ENCODE measurements around the gene NSMCE1. TPM values are rescaled to one million over a fixed set of nuclear protein-coding genes. Genes with fewer than 3 reads are reported as not detected.

Gene NSMCE1, protein sequence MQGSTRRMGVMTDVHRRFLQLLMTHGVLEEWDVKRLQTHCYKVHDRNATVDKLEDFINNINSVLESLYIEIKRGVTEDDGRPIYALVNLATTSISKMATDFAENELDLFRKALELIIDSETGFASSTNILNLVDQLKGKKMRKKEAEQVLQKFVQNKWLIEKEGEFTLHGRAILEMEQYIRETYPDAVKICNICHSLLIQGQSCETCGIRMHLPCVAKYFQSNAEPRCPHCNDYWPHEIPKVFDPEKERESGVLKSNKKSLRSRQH
- 32.8 and 48.4 TPM in 2 replicates for total RNA-seq

DNA sequence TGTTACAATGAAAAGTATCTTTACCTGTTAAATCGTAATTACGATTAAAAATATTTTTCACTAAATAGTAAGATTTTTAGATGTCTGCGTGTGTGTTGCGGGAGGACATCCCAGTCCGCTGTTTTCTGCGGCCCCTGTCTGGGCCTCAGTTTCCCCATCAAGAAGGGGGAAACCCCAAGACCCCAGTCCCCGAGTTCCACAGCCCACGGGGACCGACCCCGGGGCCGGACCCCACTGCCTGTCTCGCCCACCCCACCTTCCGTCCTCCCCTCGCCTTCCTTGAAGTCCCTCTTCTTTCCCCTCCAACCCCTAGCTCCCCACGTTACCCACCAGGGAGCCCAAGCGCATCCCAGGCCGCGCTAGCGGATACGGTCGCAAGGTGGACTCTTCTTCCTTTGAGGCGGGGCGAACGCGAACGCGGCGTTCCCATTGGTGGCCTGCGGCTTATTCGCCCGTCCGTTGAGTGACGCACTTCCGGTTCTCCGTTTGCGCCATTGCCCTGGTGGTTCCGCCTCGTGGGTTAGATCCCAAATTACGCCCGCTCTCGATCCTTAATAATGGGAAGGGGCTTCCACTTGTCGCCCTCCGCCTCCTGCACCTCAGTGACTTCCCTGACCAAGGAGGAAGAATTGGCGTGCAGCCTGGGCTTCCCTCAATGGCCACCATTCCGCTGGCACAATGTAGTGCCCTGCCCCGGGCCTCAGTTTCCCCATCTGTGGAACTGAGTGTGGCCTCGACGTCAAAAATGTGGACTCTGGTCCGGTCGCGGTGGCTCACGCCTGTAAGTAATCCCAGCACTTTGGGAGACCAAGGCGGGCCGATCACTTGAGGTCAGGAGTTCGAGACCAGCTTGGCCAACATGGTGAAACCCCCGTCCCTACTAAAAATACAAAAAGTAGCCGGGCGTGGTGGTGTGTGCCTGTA lies at the start of gene NSMCE1:
Gene NSMCE1 (minus strand): TSS at position 397 of the 924 bp plus-strand sequence. CDS start 11,202 bp downstream, outside the sequence.

DNA sequence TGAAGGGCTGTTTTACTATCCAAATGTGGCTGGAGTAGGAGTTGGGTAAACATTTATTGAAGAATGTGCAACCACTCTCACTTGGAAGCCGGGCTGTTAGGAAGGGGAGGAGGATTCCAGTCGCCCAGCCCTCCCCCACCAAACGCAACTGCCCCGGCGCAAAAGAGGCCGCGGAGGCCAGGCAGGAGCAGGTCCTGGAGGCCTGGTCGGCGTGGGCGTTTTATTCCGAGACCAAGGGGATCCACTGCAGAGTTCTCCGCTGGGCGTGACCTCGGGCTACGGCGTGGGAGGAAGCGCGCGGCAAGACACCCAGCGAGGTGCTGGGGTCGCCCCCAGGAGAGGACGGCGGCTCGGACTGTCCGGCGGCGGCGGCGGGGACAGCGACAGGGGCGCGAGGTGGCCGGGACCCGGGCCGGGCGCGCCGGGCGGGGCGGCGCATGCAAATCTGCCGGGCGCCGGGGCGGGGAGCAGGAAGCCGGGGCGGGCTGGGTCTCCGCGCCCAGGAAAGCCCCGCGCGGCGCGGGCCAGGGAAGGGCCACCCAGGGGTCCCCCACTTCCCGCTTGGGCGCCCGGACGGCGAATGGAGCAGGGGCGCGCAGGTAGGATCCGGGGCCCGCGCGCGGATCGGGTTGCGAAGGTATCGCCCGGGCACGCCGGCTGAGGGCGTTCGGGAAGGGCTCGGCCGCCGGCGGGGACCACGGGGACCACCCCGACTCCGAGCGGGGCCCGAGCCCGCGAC lies 45.0 kb upstream of the NSMCE1 start, which contains the start of gene IL4R:
Gene IL4R (plus strand): TSS at position 553 of the 739 bp plus-strand sequence. CDS start 26,230 bp downstream, outside the sequence.

DNA sequence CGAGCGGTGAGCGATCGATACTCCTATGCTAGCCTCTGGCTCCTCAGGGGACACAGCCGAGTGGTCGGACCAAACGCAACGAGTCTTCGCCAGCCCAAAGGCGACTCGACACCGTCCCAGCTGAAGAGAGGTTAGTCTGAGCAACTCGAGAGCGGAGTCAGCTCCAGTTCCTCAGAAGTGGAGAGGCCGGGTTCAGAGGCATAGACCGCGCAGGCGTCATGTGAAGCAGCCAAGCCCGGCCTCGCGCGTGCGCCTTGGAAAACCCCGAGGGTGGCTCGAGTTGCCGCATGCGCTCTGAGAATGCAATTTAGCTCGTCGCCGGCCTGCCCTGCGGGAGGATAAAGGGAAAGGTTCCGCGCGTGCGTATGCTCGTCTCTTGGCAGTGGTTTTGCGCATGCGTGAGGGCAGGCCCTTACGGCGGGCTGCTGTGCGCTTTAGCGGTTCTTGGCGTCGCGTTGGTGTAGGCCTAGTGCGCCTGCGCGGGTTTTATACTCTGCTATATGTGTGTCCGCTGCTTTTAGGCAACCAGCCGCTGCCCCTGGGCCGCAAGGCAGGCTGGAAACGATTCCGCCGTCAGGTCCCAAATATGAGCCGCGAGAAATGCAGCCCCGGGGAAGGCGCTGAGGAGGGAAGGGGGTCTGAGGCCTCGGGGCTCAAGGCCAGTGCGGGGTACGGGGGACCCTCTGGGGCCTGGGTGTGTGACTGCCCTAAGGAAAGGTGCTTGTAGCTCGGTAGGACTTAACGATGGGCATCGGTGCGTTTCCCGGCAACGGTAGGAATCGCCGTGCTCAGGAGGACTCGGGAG lies 64.9 kb downstream of the NSMCE1 start, which contains the start of gene KDM8:
Gene KDM8 (plus strand): TSS at position 20 of the 805 bp plus-strand sequence. CDS start 6,598 bp downstream, outside the sequence.

Other genes with a start within 250 kb of the NSMCE1 start
- gene C16orf82, start 201.8 kb downstream of the NSMCE1 start, total RNA-seq = not detected in 2 replicates
- gene KDM8, start 65.2 kb downstream of the NSMCE1 start, total RNA-seq = 2.4 and 3.4 TPM in 2 replicates
- gene IL4R, start 45.2 kb upstream of the NSMCE1 start, total RNA-seq = 68.5 and 71.5 TPM in 2 replicates
- under 0.01 and 0.20 TPM in 2 replicates for gene IL21R, start 133.4 kb upstream of the NSMCE1 start, total RNA-seq